GM15510 (cell line): ENCODE results near the gene MAP4K3.

Experiments
- POLR2A ChIP-seq: IDR thresholded peaks from 3 replicates; pipeline ENCODE4 v1.6.1; 2011; ENCODE audit warnings: borderline replicate concordance; ENCODE audit not compliant: insufficient read length; ENCODE audit errors: extremely low read depth

MAP4K3 gene

GRCh38 chr2:39436592-39437521 lies at the start of gene MAP4K3:
TSS of gene MAP4K3 (minus strand) at chr2:39437285. CDS start at chr2:39436987, 298 bp downstream.
- peak; percentile 59 for TF ChIP-seq POLR2A

GRCh38 chr2:39486071-39486470 lies 49.0 kb upstream of the MAP4K3 start:
- no peak for TF ChIP-seq POLR2A

GRCh38 chr2:39484620-39485495 lies 47.8 kb upstream of the MAP4K3 start:
- TF ChIP-seq POLR2A, result no peak

GRCh38 chr2:39484206-39484605 lies 47.1 kb upstream of the MAP4K3 start:
- no peak for TF ChIP-seq POLR2A

GRCh38 chr2:39483534-39483933 lies 46.4 kb upstream of the MAP4K3 start:
- no peak for TF ChIP-seq POLR2A

- no peak for TF ChIP-seq POLR2A
Observed at GRCh38 chr2:39481611-39482010, 44.5 kb upstream of the MAP4K3 start.

GRCh38 chr2:39479696-39480095 lies 42.6 kb upstream of the MAP4K3 start:
- no peak for TF ChIP-seq POLR2A

GRCh38 chr2:39479053-39479670 lies 42.1 kb upstream of the MAP4K3 start:
- TF ChIP-seq POLR2A, result no peak

GRCh38 chr2:39476524-39476923 lies 39.4 kb upstream of the MAP4K3 start:
- TF ChIP-seq POLR2A, result no peak

- no peak for TF ChIP-seq POLR2A
Observed at GRCh38 chr2:39475006-39475405, 37.9 kb upstream of the MAP4K3 start.

- TF ChIP-seq POLR2A, result no peak
Observed at GRCh38 chr2:39470580-39470979, 33.5 kb upstream of the MAP4K3 start.

GRCh38 chr2:39469807-39470206 lies 32.7 kb upstream of the MAP4K3 start:
- no peak for TF ChIP-seq POLR2A

GRCh38 chr2:39468579-39469451 lies 31.7 kb upstream of the MAP4K3 start:
- TF ChIP-seq POLR2A, result no peak

- no peak for TF ChIP-seq POLR2A
Observed at GRCh38 chr2:39466311-39466710, 29.2 kb upstream of the MAP4K3 start.
